Measurements from ENCODE around the gene PLXND1. TPM values are rescaled to one million over a fixed set of nuclear protein-coding genes. Genes with fewer than 3 reads are reported as not detected.

The PLXND1 gene
- total RNA-seq, 1 experiment from 2014 or later = 47.3 TPM

- Histone ChIP-seq H3K9me2 (ENCODE audit: insufficient read depth) (no peaks in the 10 kb centered on the region), H3K4me1 (ENCODE audit: control insufficient read depth in 1 of 2, insufficient read depth in 2 of 2, low read length in 2 of 2) (peaks cover 0 to 9% of the 10 kb centered on the region in 2 experiments; a peak in 2 of 4 replicates), H3K9me3 (ENCODE audit: control insufficient read depth in 1 of 2, insufficient read depth in 1 of 2, low read depth in 1 of 2, low read length in 2 of 2) (no peaks in the 10 kb centered on the region), H3K27me3 (ENCODE audit: insufficient read depth, low read length) (no peaks in the 10 kb centered on the region), H3K27ac (ENCODE audit: low read depth, low read length) (no peak overlapping the region), H3K9ac (ENCODE audit: low read length) (no peak overlapping the region), H3K4me2 (ENCODE audit: low read length) (no peak overlapping the region), H3K4me3 (replicated peaks in 1 of 2; ENCODE audit: low read depth in 1 of 2, low read length in 2 of 2) (no peak overlapping the region), H3K79me2 (ENCODE audit: insufficient read depth, low read length) (peaks cover 6% of the 10 kb centered on the region; the same call in 1 of the 2 replicates), H4K20me1 (ENCODE audit: insufficient read depth) (no peaks in the 10 kb centered on the region), H2AFZ (ENCODE audit: low read depth, low read length, poor library complexity, severe bottlenecking) (no peak overlapping the region), H3K36me3 (ENCODE audit: control insufficient read depth in 1 of 2, insufficient read depth in 2 of 2, low read length in 2 of 2) (no peaks in the 10 kb centered on the region)
- intact Hi-C loops (cut with micrococcal nuclease) = no loop called here
- ChIA-PET CTCF (no interaction called here), RAD21 (ENCODE audit: low non-redundant PET in 1 of 2, low total read pairs in 2 of 2, uncharacterized antibody in 2 of 2, unreplicated experiment in 2 of 2) (no interaction called here), POLR2A (no interaction called here)
- no peak for DNase-seq (ENCODE audit: low read depth, low spot score)
- no peak for ATAC-seq
- BruUV-seq (replicated peaks) = no TSS peak
- TF ChIP-seq ZNF274 (IDR thresholded peaks at IDR 0.05; ENCODE audit: low read depth, low read length) = no peak
- TF ChIP-seq SP1 (IDR thresholded peaks at IDR 0.05; ENCODE audit: low read depth) = no peak
- TF ChIP-seq POLR2AphosphoS5 (IDR thresholded peaks at IDR 0.05; ENCODE audit: low read depth, low read length) = no peak
- no peak for TF ChIP-seq CBX3 (IDR thresholded peaks at IDR 0.05; ENCODE audit: low read depth)
- no peak for TF ChIP-seq ELF1 (IDR thresholded peaks at IDR 0.05; ENCODE audit: borderline replicate concordance, low read depth)
- TF ChIP-seq ATF3 (IDR thresholded peaks at IDR 0.05) = no peak
- TF ChIP-seq ZFX (IDR thresholded peaks at IDR 0.05) = no peak
- TF ChIP-seq, protein P1, sequence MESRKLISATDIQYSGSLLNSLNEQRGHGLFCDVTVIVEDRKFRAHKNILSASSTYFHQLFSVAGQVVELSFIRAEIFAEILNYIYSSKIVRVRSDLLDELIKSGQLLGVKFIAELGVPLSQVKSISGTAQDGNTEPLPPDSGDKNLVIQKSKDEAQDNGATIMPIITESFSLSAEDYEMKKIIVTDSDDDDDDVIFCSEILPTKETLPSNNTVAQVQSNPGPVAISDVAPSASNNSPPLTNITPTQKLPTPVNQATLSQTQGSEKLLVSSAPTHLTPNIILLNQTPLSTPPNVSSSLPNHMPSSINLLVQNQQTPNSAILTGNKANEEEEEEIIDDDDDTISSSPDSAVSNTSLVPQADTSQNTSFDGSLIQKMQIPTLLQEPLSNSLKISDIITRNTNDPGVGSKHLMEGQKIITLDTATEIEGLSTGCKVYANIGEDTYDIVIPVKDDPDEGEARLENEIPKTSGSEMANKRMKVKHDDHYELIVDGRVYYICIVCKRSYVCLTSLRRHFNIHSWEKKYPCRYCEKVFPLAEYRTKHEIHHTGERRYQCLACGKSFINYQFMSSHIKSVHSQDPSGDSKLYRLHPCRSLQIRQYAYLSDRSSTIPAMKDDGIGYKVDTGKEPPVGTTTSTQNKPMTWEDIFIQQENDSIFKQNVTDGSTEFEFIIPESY (IDR thresholded peaks at IDR 0.05; ENCODE audit: extremely low read depth, insufficient replicate concordance, low read length) = no peak
- no peak for TF ChIP-seq SIN3A (IDR thresholded peaks at IDR 0.05; ENCODE audit: low read depth)
- no peak for TF ChIP-seq FOSL1 (IDR thresholded peaks at IDR 0.05; ENCODE audit: low read depth)
- no peak for TF ChIP-seq CEBPB (IDR thresholded peaks at IDR 0.05; ENCODE audit: low read depth)
- no peak for TF ChIP-seq EGR1 (IDR thresholded peaks at IDR 0.05; ENCODE audit: low read depth)
- TF ChIP-seq RAD21 (IDR thresholded peaks at IDR 0.05; ENCODE audit: low read depth) = no peak
- no peak for TF ChIP-seq SRF (IDR thresholded peaks at IDR 0.05; ENCODE audit: low read depth)
- TF ChIP-seq MAX (IDR thresholded peaks at IDR 0.05) = no peak
- TF ChIP-seq TCF7L2 (IDR thresholded peaks at IDR 0.05; ENCODE audit: borderline replicate concordance, extremely low read depth, insufficient read depth, insufficient read length) = no peak
- no peak for TF ChIP-seq REST (IDR thresholded peaks at IDR 0.05; ENCODE audit: low read depth)
These were observed 13.9 kb downstream of the PLXND1 start for GRCh38 chr3:129592381-129593131.

All from HCT116 (cell line).